Neural progenitor cell (in vitro differentiated cells): Measurements from ENCODE around the gene AQP4. TPM values are rescaled to one million over a fixed set of nuclear protein-coding genes. Genes with fewer than 3 reads are reported as not detected.
A peak's percentile ranks its signal among the peaks of the same experiment; 100 is the strongest.

ENCODE experiments used
- DNase-seq: peaks from one replicate; pipeline ENCODE4 v3.0.0-alpha.2; 2016; ENCODE audit warnings: low spot score
- H2AFZ ChIP-seq: fragments of 200-600 bp; sonication (generic); replicated peaks from 2 replicates; pipeline ENCODE4 v1.6.1; 2016; ENCODE audit warnings: antibody characterized with exemption
- H3F3A ChIP-seq: fragments of 200-600 bp; sonication (generic); 2 replicates; pipeline ENCODE4 v1.6.1; 2016; ENCODE audit warnings: antibody characterized with exemption, low read depth
- H3K27ac ChIP-seq: fragments of 200-600 bp; sonication (generic); 2 replicates; pipeline ENCODE4 v1.5.1; 2016; ENCODE audit warnings: mild to moderate bottlenecking
- H3K27me3 ChIP-seq: fragments of 200-600 bp; sonication (generic); 2 replicates; pipeline ENCODE4 v1.6.1; 2016; ENCODE audit warnings: mild to moderate bottlenecking, moderate library complexity
- H3K36me3 ChIP-seq: fragments of 200-600 bp; sonication (generic); 2 replicates; pipeline ENCODE4 v1.5.1; 2016
- H3K4me1 ChIP-seq: fragments of 200-600 bp; sonication (generic); 2 replicates; pipeline ENCODE4 v1.6.1; 2016; ENCODE audit warnings: mixed run types
- H3K4me2 ChIP-seq: fragments of 200-600 bp; sonication (generic); 2 replicates; pipeline ENCODE4 v1.6.1; 2016
- H3K4me3 ChIP-seq: fragments of 200-600 bp; sonication (generic); 2 replicates; pipeline ENCODE4 v1.5.1; 2016
- H3K79me2 ChIP-seq: fragments of 200-600 bp; sonication (generic); 2 replicates; pipeline ENCODE4 v1.6.1; 2016; ENCODE audit warnings: low read depth
- H3K9ac ChIP-seq: fragments of 200-600 bp; sonication (generic); 2 replicates; pipeline ENCODE4 v1.6.1; 2016
- H3K9me3 ChIP-seq: fragments of 200-600 bp; sonication (generic); 2 replicates; pipeline ENCODE4 v1.5.1; 2016; ENCODE audit warnings: low read depth
- H4K20me1 ChIP-seq: fragments of 200-600 bp; sonication (generic); 2 replicates; pipeline ENCODE4 v1.6.1; 2016; ENCODE audit warnings: low read depth
- H3K27ac Mint-ChIP-seq: 3 replicates; pipeline ENCODE4 v1.8.0; 2021; ENCODE audit warnings: mixed read lengths
- H3K27me3 Mint-ChIP-seq: 2 replicates; pipeline ENCODE4 v1.8.0; 2022; ENCODE audit warnings: low read depth, mild to moderate bottlenecking, inconsistent platforms, moderate library complexity, mixed read lengths; ENCODE audit not compliant: insufficient read depth
- H3K36me3 Mint-ChIP-seq: 3 replicates; pipeline ENCODE4 v1.8.0; 2021; ENCODE audit warnings: mixed read lengths
- H3K4me1 Mint-ChIP-seq: 3 replicates; pipeline ENCODE4 v1.8.0; 2021; ENCODE audit warnings: mixed read lengths
- H3K4me3 Mint-ChIP-seq: 3 replicates; pipeline ENCODE4 v1.8.0; 2021; ENCODE audit warnings: mild to moderate bottlenecking, moderate library complexity, mixed read lengths
- H3K9me3 Mint-ChIP-seq: 3 replicates; pipeline ENCODE4 v1.8.0; 2020; ENCODE audit warnings: mixed read lengths
- EZH2 ChIP-seq: fragments of 200-600 bp; sonication (generic); IDR thresholded peaks from 2 replicates; pipeline ENCODE4 v1.6.1; 2017; ENCODE audit warnings: antibody characterized with exemption, mild to moderate bottlenecking, moderate library complexity
- EZH2phosphoT487 ChIP-seq: fragments of 200-600 bp; sonication (generic); IDR thresholded peaks from 2 replicates; pipeline ENCODE4 v1.6.1; 2017; ENCODE audit warnings: antibody characterized with exemption
- total RNA-seq: library from RNA; depleted of rRNA; stranded (reverse); fragments of >200 nt; gene quantifications from 2 replicates; pipeline ENCODE4 v1.2.3, GENCODE V29; 2015; ENCODE audit warnings: low replicate concordance
- TF ChIP-seq, protein P1 (sequence below): fragments of 200-600 bp; sonication (generic); IDR thresholded peaks from 2 replicates; pipeline ENCODE4 v1.5.1; 2017; ENCODE audit warnings: antibody characterized with exemption, mild to moderate bottlenecking

The AQP4 gene
- total RNA-seq, 1 donor from 2014 or later: 0.09 TPM

GRCh38 chr18:26818461-26818860 lies 47.0 kb downstream of the AQP4 start:
- Histone ChIP-seq H3K9me3 (peaks cover 10% of the 10 kb centered on the region), H3K27me3 (no peaks in the 10 kb centered on the region), H4K20me1 (no peaks in the 10 kb centered on the region), H2AFZ (no peak overlapping the region), H3K79me2 (no peaks in the 10 kb centered on the region), H3K4me1 (no peaks in the 10 kb centered on the region), H3K9ac (no peak overlapping the region), H3F3A (no peaks in the 10 kb centered on the region), H3K27ac (no peak overlapping the region), H3K36me3 (peaks cover 10% of the 10 kb centered on the region), H3K4me2 (no peak overlapping the region), H3K4me3 (no peak overlapping the region)
- TF ChIP-seq EZH2 (no peak), EZH2phosphoT487 (no peak)
- TF ChIP-seq, protein P1, sequence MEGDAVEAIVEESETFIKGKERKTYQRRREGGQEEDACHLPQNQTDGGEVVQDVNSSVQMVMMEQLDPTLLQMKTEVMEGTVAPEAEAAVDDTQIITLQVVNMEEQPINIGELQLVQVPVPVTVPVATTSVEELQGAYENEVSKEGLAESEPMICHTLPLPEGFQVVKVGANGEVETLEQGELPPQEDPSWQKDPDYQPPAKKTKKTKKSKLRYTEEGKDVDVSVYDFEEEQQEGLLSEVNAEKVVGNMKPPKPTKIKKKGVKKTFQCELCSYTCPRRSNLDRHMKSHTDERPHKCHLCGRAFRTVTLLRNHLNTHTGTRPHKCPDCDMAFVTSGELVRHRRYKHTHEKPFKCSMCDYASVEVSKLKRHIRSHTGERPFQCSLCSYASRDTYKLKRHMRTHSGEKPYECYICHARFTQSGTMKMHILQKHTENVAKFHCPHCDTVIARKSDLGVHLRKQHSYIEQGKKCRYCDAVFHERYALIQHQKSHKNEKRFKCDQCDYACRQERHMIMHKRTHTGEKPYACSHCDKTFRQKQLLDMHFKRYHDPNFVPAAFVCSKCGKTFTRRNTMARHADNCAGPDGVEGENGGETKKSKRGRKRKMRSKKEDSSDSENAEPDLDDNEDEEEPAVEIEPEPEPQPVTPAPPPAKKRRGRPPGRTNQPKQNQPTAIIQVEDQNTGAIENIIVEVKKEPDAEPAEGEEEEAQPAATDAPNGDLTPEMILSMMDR: no peak
- Mint-ChIP-seq H3K36me3 (peaks cover 8% of the 10 kb centered on the region), H3K4me3 (no peak overlapping the region), H3K4me1 (no peaks in the 10 kb centered on the region), H3K27me3 (no peaks in the 10 kb centered on the region), H3K27ac (no peak overlapping the region), H3K9me3 (peaks cover 25% of the 10 kb centered on the region)
- DNase-seq: no peak

GRCh38 chr18:26813043-26813442 lies 52.5 kb downstream of the AQP4 start:
- Histone ChIP-seq H3K4me1 (no peaks in the 10 kb centered on the region), H3K27ac (no peak overlapping the region), H3K9ac (no peak overlapping the region), H3K36me3 (peaks cover 3% of the 10 kb centered on the region), H3K4me2 (no peak overlapping the region), H3K27me3 (no peaks in the 10 kb centered on the region), H4K20me1 (no peaks in the 10 kb centered on the region), H3K79me2 (no peaks in the 10 kb centered on the region), H3K9me3 (peaks cover 2% of the 10 kb centered on the region), H3K4me3 (no peak overlapping the region), H3F3A (no peaks in the 10 kb centered on the region), H2AFZ (no peak overlapping the region)
- Mint-ChIP-seq H3K9me3 (peaks cover 13% of the 10 kb centered on the region), H3K27me3 (peaks cover 3% of the 10 kb centered on the region), H3K36me3 (peaks cover 4% of the 10 kb centered on the region), H3K4me3 (no peak overlapping the region), H3K4me1 (peaks cover 4% of the 10 kb centered on the region), H3K27ac (no peak overlapping the region)
- DNase-seq: peak; percentile 66
- TF ChIP-seq EZH2: no peak
- TF ChIP-seq, protein P1: peak; percentile 76

DNA sequence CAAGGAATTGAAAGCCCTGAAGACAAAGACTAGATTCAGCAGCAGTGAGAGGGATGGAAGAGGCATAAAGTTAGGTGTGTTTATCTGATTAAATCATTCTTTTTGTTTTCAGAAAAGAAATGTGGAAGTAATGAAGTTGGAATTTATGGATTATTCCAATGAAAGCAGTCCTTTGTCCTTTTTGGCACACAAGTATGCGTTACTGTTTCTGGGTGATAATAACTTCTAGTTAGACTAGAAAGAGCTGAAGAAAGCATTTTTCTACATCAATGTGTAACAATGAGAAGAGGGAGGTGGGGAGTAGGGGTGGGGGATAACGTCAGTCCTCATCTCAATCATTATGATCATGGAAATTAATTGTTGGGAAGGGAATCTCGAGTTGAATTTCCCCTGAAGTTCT lies 53.0 kb downstream of the AQP4 start:
- Mint-ChIP-seq H3K27ac (no peak overlapping the region), H3K36me3 (peaks cover 3% of the 10 kb centered on the region), H3K27me3 (peaks cover 3% of the 10 kb centered on the region), H3K4me3 (no peak overlapping the region), H3K4me1 (peaks cover 4% of the 10 kb centered on the region), H3K9me3 (peaks cover 10% of the 10 kb centered on the region)
- no peaks in the 10 kb centered on the region for H3K36me3 ChIP-seq
- no peak overlapping the region for H2AFZ ChIP-seq
- H3K4me3 ChIP-seq: no peak overlapping the region
- H3K27me3 ChIP-seq: no peaks in the 10 kb centered on the region
- H3F3A ChIP-seq: no peaks in the 10 kb centered on the region
- H3K4me2 ChIP-seq: no peak overlapping the region
- no peaks in the 10 kb centered on the region for H3K79me2 ChIP-seq
- no peak for DNase-seq
- H3K4me1 ChIP-seq: no peaks in the 10 kb centered on the region
- H3K27ac ChIP-seq: no peak overlapping the region
- no peaks in the 10 kb centered on the region for H4K20me1 ChIP-seq
- TF ChIP-seq, protein P1: no peak
- TF ChIP-seq EZH2phosphoT487 (no peak), EZH2 (no peak)
- H3K9me3 ChIP-seq: no peaks in the 10 kb centered on the region
- no peak overlapping the region for H3K9ac ChIP-seq
